Fibroblast of lung (primary cell): ENCODE measurements around the gene FAM222B.

Experiments
- EZH2 ChIP-seq: IDR thresholded peaks from 2 replicates; pipeline ENCODE4 v1.5.1; 2012; ENCODE audit warnings: low read length, control low read depth, mild to moderate bottlenecking; ENCODE audit errors: missing control alignments
- TF ChIP-seq, protein P1 (sequence below), 2 donors: IDR thresholded peaks in 1 of 2; conservative IDR thresholded peaks in 1 of 2; 1 replicate in 1 of 2; 2 replicates in 1 of 2; pipeline ENCODE4 v1.5.1; 2011 to 2012; ENCODE audit warnings: low read length in 2 of 2, control low read depth in 1 of 2, inconsistent platforms in 1 of 2, low read depth in 1 of 2, mild to moderate bottlenecking in 1 of 2

- TF ChIP-seq EZH2 = no peak
- TF ChIP-seq, protein P1, sequence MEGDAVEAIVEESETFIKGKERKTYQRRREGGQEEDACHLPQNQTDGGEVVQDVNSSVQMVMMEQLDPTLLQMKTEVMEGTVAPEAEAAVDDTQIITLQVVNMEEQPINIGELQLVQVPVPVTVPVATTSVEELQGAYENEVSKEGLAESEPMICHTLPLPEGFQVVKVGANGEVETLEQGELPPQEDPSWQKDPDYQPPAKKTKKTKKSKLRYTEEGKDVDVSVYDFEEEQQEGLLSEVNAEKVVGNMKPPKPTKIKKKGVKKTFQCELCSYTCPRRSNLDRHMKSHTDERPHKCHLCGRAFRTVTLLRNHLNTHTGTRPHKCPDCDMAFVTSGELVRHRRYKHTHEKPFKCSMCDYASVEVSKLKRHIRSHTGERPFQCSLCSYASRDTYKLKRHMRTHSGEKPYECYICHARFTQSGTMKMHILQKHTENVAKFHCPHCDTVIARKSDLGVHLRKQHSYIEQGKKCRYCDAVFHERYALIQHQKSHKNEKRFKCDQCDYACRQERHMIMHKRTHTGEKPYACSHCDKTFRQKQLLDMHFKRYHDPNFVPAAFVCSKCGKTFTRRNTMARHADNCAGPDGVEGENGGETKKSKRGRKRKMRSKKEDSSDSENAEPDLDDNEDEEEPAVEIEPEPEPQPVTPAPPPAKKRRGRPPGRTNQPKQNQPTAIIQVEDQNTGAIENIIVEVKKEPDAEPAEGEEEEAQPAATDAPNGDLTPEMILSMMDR (conservative IDR thresholded peaks at IDR 0.05 in 1 of 2, IDR thresholded peaks at IDR 0.05 in 1 of 2; ENCODE audit: low read depth in 1 of 2, low read length in 2 of 2) = no peak
Observed at GRCh38 chr17:28843816-28844148, 1.2 kb upstream of the FAM222B start.
